MV-4-11 (cell line): Measurements from ENCODE around the gene ACP1.

Source experiments
- DNase-seq: peaks from one replicate; lab custom pipeline; 2025; lab: John Stamatoyannopoulos, UW

ACP1 gene

GRCh38 chr2:264493-265468 is at the start of gene ACP1:
ACP1 (plus strand) TSS chr2:264947; CDS start chr2:264965, 18 bp downstream.
- peak; percentile 88 for DNase-seq

- peak; percentile 32 for DNase-seq
Measured at GRCh38 chr2:216068-216467, 48.7 kb upstream of the ACP1 start.

GRCh38 chr2:223451-223850 is 41.3 kb upstream of the ACP1 start:
- DNase-seq = no peak

GRCh38 chr2:223971-224760 is 40.6 kb upstream of the ACP1 start:
- DNase-seq = no peak

- DNase-seq = no peak
Measured at GRCh38 chr2:228115-228514, 36.6 kb upstream of the ACP1 start.

GRCh38 chr2:228518-229278 is 36.0 kb upstream of the ACP1 start:
- DNase-seq = no peak

GRCh38 chr2:231521-232185 is 33.1 kb upstream of the ACP1 start:
- DNase-seq = no peak

- no peak for DNase-seq
Measured at GRCh38 chr2:233030-233429, 31.7 kb upstream of the ACP1 start.

- no peak for DNase-seq
Measured at GRCh38 chr2:234421-234820, 30.3 kb upstream of the ACP1 start.

GRCh38 chr2:236993-237539 is 27.7 kb upstream of the ACP1 start:
- DNase-seq = no peak

GRCh38 chr2:237878-238277 is 26.9 kb upstream of the ACP1 start:
- no peak for DNase-seq

- DNase-seq = no peak
Measured at GRCh38 chr2:238431-238830, 26.3 kb upstream of the ACP1 start.

GRCh38 chr2:238869-239268 is 25.9 kb upstream of the ACP1 start:
- DNase-seq = no peak

- DNase-seq = no peak
Measured at GRCh38 chr2:244547-244946, 20.2 kb upstream of the ACP1 start.

- peak; percentile 49 for DNase-seq
Measured at GRCh38 chr2:246489-247144, 18.1 kb upstream of the ACP1 start.

- no peak for DNase-seq
Measured at GRCh38 chr2:248724-249123, 16.0 kb upstream of the ACP1 start.

- no peak for DNase-seq
Measured at GRCh38 chr2:249538-250042, 15.2 kb upstream of the ACP1 start.

- no peak for DNase-seq
Measured at GRCh38 chr2:252001-252602, 12.6 kb upstream of the ACP1 start.

GRCh38 chr2:253202-253638 is 11.5 kb upstream of the ACP1 start:
- DNase-seq = no peak

GRCh38 chr2:254241-254640 is 10.5 kb upstream of the ACP1 start:
- DNase-seq = no peak
